Measurements from ENCODE around the gene ARHGEF17. TPM values are rescaled to one million over a fixed set of nuclear protein-coding genes. Genes with fewer than 3 reads are reported as not detected.

ARHGEF17 gene
- total RNA-seq, 1 donor from 2014 or later = 193 TPM

- H3K27ac ChIP-seq = no peak overlapping the region
- no peaks in the 10 kb centered on the region for H3K9me3 ChIP-seq
- no peak for DNase-seq (ENCODE audit: low spot score in 2 of 2)
- no peaks in the 10 kb centered on the region for H3K36me3 ChIP-seq
- no peak overlapping the region for H3K4me3 ChIP-seq
- TF ChIP-seq CTCF (IDR thresholded peaks at IDR 0.05) = no peak
- no peaks in the 10 kb centered on the region for H3K4me1 ChIP-seq
- intact Hi-C loops (cut with DNase I) = no loop called here
- H3K27me3 ChIP-seq = no peaks in the 10 kb centered on the region
Observed at GRCh38 chr11:73277467-73277866, 30.6 kb upstream of the ARHGEF17 start.

- no peaks in the 10 kb centered on the region for H3K4me1 ChIP-seq
- intact Hi-C loops (cut with DNase I) = no loop called here
- no peak for DNase-seq (ENCODE audit: low spot score in 2 of 2)
- no peaks in the 10 kb centered on the region for H3K27me3 ChIP-seq
- no peaks in the 10 kb centered on the region for H3K36me3 ChIP-seq
- no peak overlapping the region for H3K27ac ChIP-seq
- H3K9me3 ChIP-seq = no peaks in the 10 kb centered on the region
- TF ChIP-seq CTCF (IDR thresholded peaks at IDR 0.05) = no peak
- no peak overlapping the region for H3K4me3 ChIP-seq
Observed at GRCh38 chr11:73280626-73281025, 27.4 kb upstream of the ARHGEF17 start.

- no peaks in the 10 kb centered on the region for H3K36me3 ChIP-seq
- H3K27ac ChIP-seq = no peak overlapping the region
- no peak overlapping the region for H3K4me3 ChIP-seq
- H3K4me1 ChIP-seq = no peaks in the 10 kb centered on the region
- no peak for DNase-seq (ENCODE audit: low spot score in 2 of 2)
- intact Hi-C loops (cut with DNase I) = no loop called here
- no peaks in the 10 kb centered on the region for H3K27me3 ChIP-seq
- H3K9me3 ChIP-seq = no peaks in the 10 kb centered on the region
- no peak for TF ChIP-seq CTCF (IDR thresholded peaks at IDR 0.05)
Observed at GRCh38 chr11:73281201-73281741, 26.8 kb upstream of the ARHGEF17 start.

- Histone ChIP-seq H3K36me3 (no peaks in the 10 kb centered on the region), H3K27me3 (no peaks in the 10 kb centered on the region), H3K27ac (no peak overlapping the region), H3K4me1 (no peaks in the 10 kb centered on the region), H3K4me3 (no peak overlapping the region), H3K9me3 (no peaks in the 10 kb centered on the region)
- no peak for TF ChIP-seq CTCF (IDR thresholded peaks at IDR 0.05)
- intact Hi-C loops (cut with DNase I) = no loop called here
- no peak for DNase-seq (ENCODE audit: low spot score in 2 of 2)
Observed at GRCh38 chr11:73281796-73282660, 26.0 kb upstream of the ARHGEF17 start.

- peaks cover 0 to under 1% of the 10 kb centered on the region in 2 donors for H3K4me1 ChIP-seq
- no peak overlapping the region for H3K4me3 ChIP-seq
- intact Hi-C loops (cut with DNase I) = no loop called here
- no peak for DNase-seq (ENCODE audit: low spot score in 2 of 2)
- H3K27ac ChIP-seq = no peak overlapping the region
- H3K27me3 ChIP-seq = no peaks in the 10 kb centered on the region
- no peaks in the 10 kb centered on the region for H3K9me3 ChIP-seq
- H3K36me3 ChIP-seq = no peaks in the 10 kb centered on the region
- TF ChIP-seq CTCF (IDR thresholded peaks at IDR 0.05) = no peak
Observed at GRCh38 chr11:73283276-73284000, 24.6 kb upstream of the ARHGEF17 start.

All from ascending aorta (tissue), 2 donors.